Stomach (tissue), 9 donors: ENCODE measurements around the gene KCNF1. TPM values are rescaled to one million over a fixed set of nuclear protein-coding genes. Genes with fewer than 3 reads are reported as not detected.

ENCODE experiments used
- DNase-seq, 2 donors: peaks; one replicate each; pipeline versions ENCODE4 v3.0.0 to v3.0.0-alpha.2; 2013 to 2019
- H3K27ac ChIP-seq, 5 donors: fragments of 200-600 bp in 4 of 5; sonication (generic) in 4 of 5; one replicate each; pipeline ENCODE4 v1.5.1; 2013 to 2019; ENCODE audit warnings: mild to moderate bottlenecking in 1 of 5, moderate library complexity in 1 of 5
- H3K27me3 ChIP-seq, 3 donors: fragments of 200-600 bp; sonication (generic); one replicate each; pipeline ENCODE4 v1.5.1; 2017 to 2019; ENCODE audit warnings: mixed run types in 1 of 3
- H3K36me3 ChIP-seq, 4 donors: fragments of 200-600 bp; sonication (generic); 1 replicate in 3 of 4; 2 replicates in 1 of 4; pipeline ENCODE4 v1.5.1; 2016 to 2019
- H3K4me1 ChIP-seq, 4 donors: fragments of 200-600 bp; sonication (generic); one replicate each; pipeline ENCODE4 v1.5.1; 2016 to 2019
- H3K4me3 ChIP-seq, 4 donors: fragments of 200-600 bp; sonication (generic) in 3 of 4; one replicate each; pipeline ENCODE4 v1.5.1; 2016 to 2019; ENCODE audit warnings: mild to moderate bottlenecking in 1 of 4
- H3K9me3 ChIP-seq, 4 donors: fragments of 200-600 bp; sonication (generic); one replicate each; pipeline ENCODE4 v1.5.1; 2016 to 2019
- EP300 ChIP-seq: sonication (generic); formaldehyde crosslinking; IDR thresholded peaks from one replicate; pipeline ENCODE4 v1.6.1; 2017; ENCODE audit warnings: antibody characterized with exemption
- POLR2A ChIP-seq, 4 donors: fragments of 450-650 bp; IDR thresholded peaks; one replicate each; pipeline ENCODE4 v1.6.1; 2016; ENCODE audit warnings: antibody characterized with exemption in 4 of 4, control low read depth in 2 of 4, mild to moderate bottlenecking in 1 of 4, moderate library complexity in 1 of 4
- POLR2AphosphoS5 ChIP-seq, 3 donors: sonication (generic); formaldehyde crosslinking; IDR thresholded peaks; one replicate each; pipeline ENCODE4 v1.6.1; 2016; ENCODE audit warnings: antibody characterized with exemption in 3 of 3
- WGBS, 5 donors: extraction: QIAGEN DNeasy Blood & Tissue Kit in 3 of 5; methylation state at CpG; one replicate each; pipeline versions ENCODE4 v1.1.5 to v1.1.7; 2013 to 2018; 5-methylcytosine and 5-hydroxymethylcytosine counted together
- intact Hi-C: fragments of 100-400 bp; cut with DNase I; formaldehyde crosslinking; loops from one replicate; pipeline ENCODE4 v1.15.1; 2023; ENCODE audit warnings: low total_unique reads
- polyA plus RNA-seq, 3 donors: library from polyadenylated mRNA; stranded (reverse); fragments of 200-250 nt; gene quantifications; one replicate each; pipeline ENCODE4 v1.2.3, GENCODE V29; 2013
- total RNA-seq, 5 donors: library from RNA; depleted of rRNA; stranded (reverse); fragments of >200 nt; gene quantifications; one replicate each; pipeline versions ENCODE4 v1.1.0 to v1.2.3, GENCODE V29; 2014 to 2016
- TF ChIP-seq, protein P1 (sequence below), 7 experiments: fragments of 450-650 bp in 4 of 7; fragments of 200-600 bp in 3 of 7; sonication (generic) in 3 of 7; IDR thresholded peaks; one replicate each; pipeline ENCODE4 v1.5.1; 2016 to 2019; ENCODE audit warnings: antibody characterized with exemption in 7 of 7, control low read depth in 2 of 7, mild to moderate bottlenecking in 1 of 7
- donor health status: healthy with polysubstance abuse.
- donor health status: Bipolar disorder and iron deficiency.
- donor health status: healthy.

KCNF1 gene
- total and polyA plus RNA-seq, 8 donors, result 0.05 to 0.92 (median 0.58) TPM; not detected in 4

DNA sequence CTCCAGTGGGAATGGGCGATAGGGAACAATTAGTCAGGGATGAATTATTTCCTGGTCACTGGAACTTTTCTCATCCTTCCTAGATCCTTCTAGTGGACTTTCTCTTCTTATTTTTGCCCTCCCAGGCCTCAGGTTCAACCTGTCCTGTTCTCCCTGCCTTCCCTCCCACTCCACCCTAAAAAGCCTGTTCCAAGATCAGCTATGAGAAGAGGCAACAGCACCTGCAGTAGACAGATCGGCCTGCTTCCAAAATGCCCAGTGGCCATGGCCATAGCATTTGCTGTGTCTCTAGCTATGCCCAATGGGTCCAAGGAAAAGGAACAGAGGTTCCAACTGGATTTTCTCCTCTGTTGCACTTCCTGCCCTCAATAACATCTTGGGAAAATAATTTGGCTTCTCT is 16.5 kb upstream of the KCNF1 start:
- Histone ChIP-seq H3K27me3 (peaks cover 0 to 26% (median 4%) of the 10 kb centered on the region in 3 donors), H3K9me3 (no peaks in the 10 kb centered on the region), H3K4me3 (no peak overlapping the region), H3K27ac (no peak overlapping the region), H3K4me1 (no peaks in the 10 kb centered on the region), H3K36me3 (no peaks in the 10 kb centered on the region)
- intact Hi-C loops, result no loop called here
- WGBS, 5 donors, result 88 to 95% (median 92%) methylated on average over 2 of the region's 2 CpGs
- no peak for DNase-seq
- TF ChIP-seq POLR2AphosphoS5 (IDR thresholded peaks at IDR 0.05), result no peak

DNA sequence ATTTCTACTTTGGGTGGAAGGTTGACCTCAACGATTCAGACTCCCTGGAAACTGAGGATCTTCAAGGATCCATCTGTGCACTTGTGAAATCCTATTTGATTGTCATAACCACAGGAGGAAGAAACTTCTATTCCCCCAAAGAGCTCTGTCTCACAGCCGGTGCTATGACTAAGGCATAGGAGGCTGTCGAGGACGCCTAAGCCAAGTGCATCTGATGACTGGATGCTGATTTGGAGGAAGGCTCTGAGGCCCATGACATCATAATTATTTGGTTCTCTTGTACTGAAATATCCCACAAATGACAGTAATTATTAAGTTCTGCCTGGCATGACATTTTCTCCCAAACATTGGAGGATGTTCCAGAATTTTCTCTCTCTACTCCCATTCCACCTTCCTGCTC is 13.8 kb upstream of the KCNF1 start:
- intact Hi-C loops, result no loop called here
- TF ChIP-seq, protein P1, sequence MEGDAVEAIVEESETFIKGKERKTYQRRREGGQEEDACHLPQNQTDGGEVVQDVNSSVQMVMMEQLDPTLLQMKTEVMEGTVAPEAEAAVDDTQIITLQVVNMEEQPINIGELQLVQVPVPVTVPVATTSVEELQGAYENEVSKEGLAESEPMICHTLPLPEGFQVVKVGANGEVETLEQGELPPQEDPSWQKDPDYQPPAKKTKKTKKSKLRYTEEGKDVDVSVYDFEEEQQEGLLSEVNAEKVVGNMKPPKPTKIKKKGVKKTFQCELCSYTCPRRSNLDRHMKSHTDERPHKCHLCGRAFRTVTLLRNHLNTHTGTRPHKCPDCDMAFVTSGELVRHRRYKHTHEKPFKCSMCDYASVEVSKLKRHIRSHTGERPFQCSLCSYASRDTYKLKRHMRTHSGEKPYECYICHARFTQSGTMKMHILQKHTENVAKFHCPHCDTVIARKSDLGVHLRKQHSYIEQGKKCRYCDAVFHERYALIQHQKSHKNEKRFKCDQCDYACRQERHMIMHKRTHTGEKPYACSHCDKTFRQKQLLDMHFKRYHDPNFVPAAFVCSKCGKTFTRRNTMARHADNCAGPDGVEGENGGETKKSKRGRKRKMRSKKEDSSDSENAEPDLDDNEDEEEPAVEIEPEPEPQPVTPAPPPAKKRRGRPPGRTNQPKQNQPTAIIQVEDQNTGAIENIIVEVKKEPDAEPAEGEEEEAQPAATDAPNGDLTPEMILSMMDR (IDR thresholded peaks at IDR 0.05), result no peak
- TF ChIP-seq POLR2AphosphoS5 (IDR thresholded peaks at IDR 0.05) (no peak), EP300 (no peak), POLR2A (IDR thresholded peaks at IDR 0.05) (no peak)
- Histone ChIP-seq H3K36me3 (no peaks in the 10 kb centered on the region), H3K27me3 (peaks cover 0 to 8% (median 0%) of the 10 kb centered on the region in 3 donors), H3K27ac (no peak overlapping the region), H3K9me3 (no peaks in the 10 kb centered on the region), H3K4me3 (no peak overlapping the region), H3K4me1 (peaks cover 0 to 8% (median 0%) of the 10 kb centered on the region in 4 donors)
- no peak for DNase-seq
- 73 to 91% (median 90%) methylated on average over 4 of the region's 4 CpGs for whole genome bisulfite sequencing, 5 donors

DNA sequence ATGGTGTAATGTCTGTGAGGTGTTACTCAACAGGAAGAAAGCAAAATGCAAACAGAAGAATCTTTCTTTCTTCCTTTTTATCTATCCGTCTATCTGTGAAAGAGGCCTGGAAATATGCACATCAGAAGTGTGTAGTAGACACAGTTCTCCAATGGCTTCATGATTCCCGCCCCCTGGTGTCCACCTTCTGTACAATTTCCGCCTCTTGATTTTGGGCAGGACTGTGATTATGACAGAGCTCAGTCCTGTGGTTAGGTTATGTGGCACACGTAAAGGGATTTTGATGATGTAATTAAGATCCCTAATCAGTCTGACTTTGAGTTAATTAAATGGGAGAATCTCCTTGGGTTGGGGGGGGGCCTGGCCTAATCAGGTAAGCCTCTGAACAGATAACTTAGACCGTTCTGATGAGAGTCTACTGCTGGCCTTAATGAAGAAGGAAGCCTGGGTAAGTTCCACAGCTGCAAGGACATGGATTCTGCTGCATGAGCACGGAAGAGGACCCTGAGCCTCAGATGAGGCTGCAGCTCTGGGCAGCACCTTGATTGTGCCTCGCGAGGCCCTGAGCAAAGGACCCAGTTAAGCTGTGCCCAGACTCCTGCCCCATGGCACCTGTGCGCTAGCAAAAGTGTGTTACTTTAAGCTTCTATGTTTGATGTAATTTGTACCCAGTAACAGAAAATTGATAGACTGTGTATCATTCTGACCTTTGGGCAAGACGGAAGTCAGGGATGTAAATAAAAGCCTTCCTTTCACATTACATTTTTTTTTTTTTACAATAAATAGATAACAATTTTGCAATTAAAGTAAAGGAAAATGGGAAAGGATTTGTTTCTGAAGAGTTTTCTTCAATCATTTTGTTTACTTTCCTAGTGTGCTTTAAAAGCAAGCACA is 11.3 kb upstream of the KCNF1 start:
- H3K4me3 ChIP-seq, result no peak overlapping the region
- 67 to 79% (median 71%) methylated on average over 10 of the region's 10 CpGs for WGBS, 5 donors
- intact Hi-C loops, result no loop called here
- peaks cover 0 to 3% (median 0%) of the 10 kb centered on the region in 3 donors for H3K27me3 ChIP-seq
- peaks cover 0 to 8% (median 0%) of the 10 kb centered on the region in 4 donors for H3K4me1 ChIP-seq
- no peaks in the 10 kb centered on the region for H3K9me3 ChIP-seq
- TF ChIP-seq POLR2A (IDR thresholded peaks at IDR 0.05), result no peak
- no peak for TF ChIP-seq EP300
- TF ChIP-seq, protein P1 (IDR thresholded peaks at IDR 0.05), result peak in 3 of 7 experiments; percentile 18 to 52 (median 31)
- H3K36me3 ChIP-seq, result no peaks in the 10 kb centered on the region
- DNase-seq, result peak; percentile 40 to 55
- H3K27ac ChIP-seq, result no peak overlapping the region

DNA sequence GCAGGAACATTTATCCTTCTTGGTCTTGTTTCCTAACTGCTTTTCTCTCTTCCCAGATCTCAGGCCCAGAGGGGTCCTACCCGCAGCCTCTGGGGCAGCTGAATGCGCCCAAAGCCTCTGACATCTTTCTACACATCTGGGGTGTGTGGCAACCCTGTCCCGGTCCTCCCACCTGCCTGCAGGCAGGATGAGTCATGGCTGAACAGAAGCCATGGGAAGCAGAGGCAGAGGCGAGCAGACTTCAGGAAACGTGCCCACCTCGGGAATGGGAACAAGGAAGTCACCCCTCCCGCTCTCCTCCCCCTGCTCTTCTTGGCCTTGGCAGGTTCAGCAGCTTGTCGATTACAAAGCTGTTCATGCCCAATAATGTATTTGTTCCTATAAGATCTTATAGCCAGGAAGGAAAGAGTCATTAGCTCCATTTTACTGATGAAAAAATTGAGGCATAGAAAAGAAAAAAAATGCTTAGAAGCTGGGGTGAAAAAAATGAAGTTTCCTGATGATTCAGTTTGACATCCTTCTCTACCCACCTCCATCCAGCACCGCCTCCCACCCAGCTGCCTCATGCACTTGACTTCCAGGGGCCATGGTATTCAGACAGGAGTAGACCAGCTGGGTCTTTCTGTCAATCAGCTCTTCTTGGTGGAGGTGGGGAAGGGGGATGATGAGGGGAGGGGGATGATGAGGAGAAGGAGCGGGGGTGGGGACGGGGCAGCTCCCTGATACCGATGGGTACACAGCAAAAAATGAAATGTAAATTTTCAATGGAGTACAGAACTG is 10.4 kb upstream of the KCNF1 start:
- Histone ChIP-seq H3K36me3 (no peaks in the 10 kb centered on the region), H3K27ac (no peak overlapping the region)
- peak in 1 of 2 donors; percentile 35 for DNase-seq

DNA sequence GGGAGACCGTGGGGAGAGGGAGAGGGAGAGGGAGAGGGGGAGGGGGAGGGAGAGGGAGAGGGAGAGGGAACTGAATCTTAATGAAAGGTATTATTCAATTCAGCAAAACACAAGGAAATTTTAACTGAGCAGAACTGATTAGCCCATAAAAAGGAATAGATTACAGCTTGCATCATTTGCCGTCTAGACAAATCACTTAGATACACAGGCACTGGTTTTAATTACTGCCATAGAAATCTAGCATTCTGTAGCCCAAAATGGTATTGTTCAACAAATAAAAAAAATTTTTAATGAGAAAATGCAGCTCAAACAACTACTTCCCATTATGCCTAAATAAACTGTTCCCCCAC is 7.9 kb upstream of the KCNF1 start:
- intact Hi-C loops, result no loop called here

More for the DNA sequence above, 10.4 kb upstream of the KCNF1 start:
- intact Hi-C loops, result no loop called here
- H3K4me1 ChIP-seq, result peaks cover 0 to 8% (median 0%) of the 10 kb centered on the region in 4 donors
- no peak overlapping the region for H3K4me3 ChIP-seq
- no peaks in the 10 kb centered on the region for H3K9me3 ChIP-seq
- WGBS, 5 donors, result 54 to 63% (median 60%) methylated on average over 12 of the region's 12 CpGs
- peaks cover 0 to 3% (median 0%) of the 10 kb centered on the region in 3 donors for H3K27me3 ChIP-seq
- TF ChIP-seq EP300, result no peak
- no peak for TF ChIP-seq POLR2A (IDR thresholded peaks at IDR 0.05)

More for the DNA sequence above, 7.9 kb upstream of the KCNF1 start:
- Histone ChIP-seq H3K9me3 (no peaks in the 10 kb centered on the region), H3K27ac (no peak overlapping the region), H3K4me1 (peaks cover 0 to 8% (median 0%) of the 10 kb centered on the region in 4 donors), H3K27me3 (peaks cover 0 to 3% (median 0%) of the 10 kb centered on the region in 3 donors), H3K4me3 (no peak overlapping the region), H3K36me3 (no peaks in the 10 kb centered on the region)
- no peak for DNase-seq
- WGBS, 5 donors, result 68 to 83% (median 75%) methylated on average over 1 to 2 of the region's 2 CpGs
- TF ChIP-seq, protein P1 (IDR thresholded peaks at IDR 0.05), result no peak
- TF ChIP-seq POLR2AphosphoS5 (IDR thresholded peaks at IDR 0.05), result no peak
- no peak for TF ChIP-seq EP300
- TF ChIP-seq POLR2A (IDR thresholded peaks at IDR 0.05), result no peak
